HPDE6-E6E7 (cell line): ENCODE data around the gene PLEKHA8.

ENCODE experiments used
- DNase-seq: peaks from one replicate; pipeline ENCODE4 v3.0.0; 2011; ENCODE audit warnings: missing footprints; ENCODE audit errors: extremely low spot score

PLEKHA8 gene

DNA sequence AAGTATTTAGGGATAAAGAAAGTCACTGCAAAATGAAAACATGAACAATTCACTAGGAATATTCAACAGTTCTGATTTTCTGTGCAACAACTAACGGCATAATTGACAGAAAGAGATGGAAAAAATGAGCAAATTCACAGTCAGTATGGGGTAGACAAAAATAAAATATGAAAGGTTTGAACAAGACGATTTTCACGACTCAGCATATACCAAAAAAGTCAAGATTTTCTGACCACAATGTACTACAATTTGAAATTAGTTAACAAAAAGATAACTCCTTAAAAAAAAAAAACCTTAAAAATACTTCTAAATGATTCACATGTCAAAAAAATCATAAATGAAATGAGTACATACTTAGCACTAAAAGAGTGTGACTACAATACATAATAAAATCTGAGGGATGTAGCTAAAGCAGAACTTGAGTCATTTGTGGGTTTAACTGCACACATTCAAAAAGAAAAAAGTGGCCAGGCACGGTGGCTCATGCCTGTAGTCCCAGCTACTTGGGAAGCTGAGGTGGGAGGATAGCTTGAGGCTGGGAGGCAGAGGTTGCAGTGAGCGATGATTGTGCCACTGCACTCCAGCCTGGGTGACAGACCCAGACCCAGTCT is 84.0 kb downstream of the PLEKHA8 start:
- DNase-seq = no peak

DNA sequence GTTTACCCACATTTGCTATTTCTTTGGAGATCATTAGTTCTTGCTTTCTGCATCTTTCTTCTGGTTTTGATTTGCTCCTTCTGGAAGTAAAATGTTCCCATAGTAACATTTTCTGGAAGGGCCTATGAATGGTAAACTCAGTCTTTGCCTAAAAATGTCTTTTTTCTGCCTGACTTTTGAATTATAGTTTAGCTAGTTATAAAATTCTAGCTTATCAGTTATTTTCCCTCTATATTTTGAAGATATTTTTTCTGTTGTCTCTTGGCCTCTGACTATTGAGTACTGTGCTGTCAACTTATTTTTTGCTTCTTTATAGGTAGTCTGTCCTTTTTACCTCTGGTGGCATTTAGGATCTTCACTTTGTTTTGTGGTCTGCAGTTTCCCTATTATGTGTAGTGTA is 84.9 kb downstream of the PLEKHA8 start:
- DNase-seq = no peak

DNA sequence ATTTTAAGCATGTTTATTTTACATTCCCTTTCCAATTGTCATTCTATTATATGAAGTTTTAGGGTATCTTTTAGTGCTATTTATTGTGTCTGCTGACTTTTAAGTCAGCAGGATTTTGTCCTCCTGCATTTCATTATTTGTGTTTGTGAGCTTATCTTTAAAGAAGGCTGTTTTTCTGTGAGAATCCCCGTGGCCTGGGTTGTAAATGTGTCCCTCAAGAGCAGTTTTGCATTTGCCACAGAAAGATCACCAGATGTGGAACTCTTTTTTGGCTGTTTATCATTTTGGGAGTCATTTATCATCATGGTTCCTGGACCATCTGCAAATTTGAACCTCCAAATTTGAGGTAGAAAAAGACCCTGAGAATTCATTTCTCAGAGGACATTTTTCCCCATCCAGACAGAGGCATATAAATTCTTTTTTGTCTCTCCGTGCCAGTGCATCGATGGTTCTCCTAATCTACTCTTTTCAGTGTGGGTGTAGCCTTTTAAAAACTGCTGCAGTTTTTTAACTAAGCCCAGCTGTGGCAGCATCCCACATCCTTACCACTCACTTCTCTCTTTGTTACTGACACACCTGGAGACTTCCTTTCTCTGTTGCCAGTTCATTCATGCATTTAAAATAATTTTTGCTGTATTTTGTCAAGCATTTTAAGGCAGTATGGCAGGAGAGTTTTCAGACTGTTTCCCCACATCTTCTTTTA is 86.5 kb downstream of the PLEKHA8 start:
- DNase-seq = no peak

DNA sequence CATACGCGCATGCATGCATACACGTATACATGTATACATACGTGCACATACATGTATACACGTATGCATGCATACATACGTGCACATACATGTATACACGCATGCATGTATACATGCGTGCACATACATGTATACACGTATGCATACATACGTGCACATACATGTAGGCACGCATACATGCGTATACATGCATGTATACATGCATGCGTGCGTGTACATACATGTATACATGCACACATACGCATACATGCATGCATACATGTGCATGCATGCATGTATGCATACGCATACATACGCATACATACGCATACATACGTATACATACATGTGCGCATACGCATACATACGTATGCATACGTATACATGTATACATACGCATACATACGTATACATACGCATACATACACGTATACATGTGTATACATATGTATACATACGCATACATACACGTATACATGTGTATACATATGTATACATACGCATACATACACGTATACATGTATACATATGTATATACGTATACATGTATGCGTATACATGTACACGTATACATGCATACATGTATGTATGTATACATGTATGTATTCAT is 87.6 kb downstream of the PLEKHA8 start:
- no peak for DNase-seq

GRCh38 chr7:30116771-30117170 is 88.6 kb downstream of the PLEKHA8 start:
- DNase-seq = no peak

DNA sequence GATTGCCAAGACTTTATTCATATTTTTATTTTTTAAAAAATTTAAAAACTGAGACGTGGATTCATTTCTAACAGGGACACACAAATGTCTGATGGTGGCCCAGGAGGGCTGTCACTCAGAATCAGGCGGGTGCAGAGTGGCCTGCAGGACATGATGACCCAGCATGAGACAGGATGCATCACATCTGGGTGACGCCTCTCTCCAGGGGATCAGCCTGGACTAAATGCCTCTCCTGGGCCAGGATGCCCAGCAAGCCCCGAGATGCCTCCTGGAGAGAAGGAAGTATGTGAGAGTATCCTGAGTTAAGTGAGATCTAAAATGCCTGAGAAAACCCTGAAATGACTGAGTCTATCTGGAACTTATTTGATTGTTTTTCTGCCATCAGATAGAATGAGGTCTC is 89.7 kb downstream of the PLEKHA8 start:
- DNase-seq = no peak

GRCh38 chr7:30119890-30120577 is 91.8 kb downstream of the PLEKHA8 start:
- no peak for DNase-seq

DNA sequence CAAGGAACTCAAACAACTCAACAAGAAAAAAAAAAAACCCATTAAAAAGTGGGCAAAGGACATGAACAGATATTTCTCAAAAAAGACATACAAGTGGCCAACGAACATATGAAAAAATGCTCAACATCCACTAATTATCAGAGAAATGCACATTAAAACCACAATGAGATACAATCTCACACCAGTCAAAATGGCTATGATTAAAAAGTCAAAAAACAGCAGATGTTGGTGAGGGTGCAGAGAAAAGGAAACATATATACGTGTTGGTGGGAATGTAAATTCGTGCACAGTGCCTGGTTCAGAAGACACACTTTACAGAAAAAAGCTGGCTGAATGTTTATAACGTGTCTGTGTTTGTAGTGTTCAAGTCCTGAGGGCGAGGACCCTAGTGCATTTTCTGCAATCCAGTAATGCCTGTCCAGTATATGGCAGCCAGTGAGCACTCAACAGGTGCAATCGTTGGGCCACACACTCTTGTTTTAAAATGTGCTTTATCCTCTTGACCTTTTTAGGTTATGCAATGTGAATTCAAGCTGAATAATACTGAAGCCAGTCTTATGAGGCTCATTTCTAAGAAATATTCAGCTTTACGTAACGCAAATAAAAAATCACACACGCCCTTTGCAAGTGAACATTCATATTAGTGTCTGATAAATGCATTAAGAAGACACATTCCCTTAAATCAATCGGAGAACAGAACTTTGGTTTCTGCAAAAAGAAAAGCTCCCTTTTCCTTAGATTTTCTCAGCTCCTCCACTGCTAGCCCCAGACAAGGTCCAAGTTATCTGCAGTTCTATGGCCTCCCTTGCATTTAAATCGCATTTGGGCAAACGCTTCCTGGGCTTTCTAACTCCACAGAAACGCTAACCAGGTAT is 105.8 kb downstream of the PLEKHA8 start:
- no peak for DNase-seq

- peak; percentile 96 for DNase-seq
These were observed 106.5 kb downstream of the PLEKHA8 start, which contains the start of gene MTURN for GRCh38 chr7:30134611-30135300. Gene MTURN (plus strand): TSS chr7:30134986. CDS start chr7:30135137, 151 bp downstream.

DNA sequence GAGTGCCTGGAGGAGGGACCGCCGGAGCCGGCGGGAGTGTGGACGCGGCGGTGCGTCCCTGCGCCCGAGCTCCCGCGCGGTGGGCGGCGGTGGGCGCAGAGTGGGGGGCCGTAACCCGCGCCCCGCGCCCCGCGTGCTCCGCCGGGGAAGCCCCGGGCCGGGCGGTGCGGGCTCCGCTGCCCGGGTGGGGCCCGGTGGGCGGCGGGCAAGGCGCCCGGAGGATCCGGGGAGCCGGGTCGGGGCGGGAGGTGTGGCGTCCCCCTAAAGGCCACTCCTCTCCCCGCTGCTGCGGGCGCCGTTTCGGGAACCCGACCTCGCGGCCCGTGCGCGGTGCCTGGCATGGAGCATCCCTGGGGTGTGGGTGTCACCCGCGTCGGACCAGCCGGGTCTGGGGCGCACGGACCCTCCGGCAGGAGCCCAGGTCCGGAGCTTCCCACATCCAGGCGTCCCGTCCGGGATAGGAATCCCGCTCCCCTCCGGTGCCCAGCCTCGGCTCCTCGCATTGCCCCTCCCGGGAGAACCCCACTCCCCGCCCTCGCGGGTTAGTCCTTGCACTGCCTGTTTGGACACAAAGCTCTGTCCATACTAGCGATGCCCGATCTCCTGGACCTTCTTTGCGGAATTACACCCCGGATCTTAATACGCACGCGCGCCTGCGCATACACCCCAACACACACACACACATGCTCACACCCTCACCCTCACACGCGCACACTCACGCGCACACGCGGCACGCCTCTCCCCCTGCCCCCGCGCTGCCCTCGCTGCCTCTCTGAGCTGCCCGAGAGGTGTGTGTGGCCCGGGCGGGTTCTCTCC is 107.3 kb downstream of the PLEKHA8 start:
- DNase-seq = peak; percentile 49

DNA sequence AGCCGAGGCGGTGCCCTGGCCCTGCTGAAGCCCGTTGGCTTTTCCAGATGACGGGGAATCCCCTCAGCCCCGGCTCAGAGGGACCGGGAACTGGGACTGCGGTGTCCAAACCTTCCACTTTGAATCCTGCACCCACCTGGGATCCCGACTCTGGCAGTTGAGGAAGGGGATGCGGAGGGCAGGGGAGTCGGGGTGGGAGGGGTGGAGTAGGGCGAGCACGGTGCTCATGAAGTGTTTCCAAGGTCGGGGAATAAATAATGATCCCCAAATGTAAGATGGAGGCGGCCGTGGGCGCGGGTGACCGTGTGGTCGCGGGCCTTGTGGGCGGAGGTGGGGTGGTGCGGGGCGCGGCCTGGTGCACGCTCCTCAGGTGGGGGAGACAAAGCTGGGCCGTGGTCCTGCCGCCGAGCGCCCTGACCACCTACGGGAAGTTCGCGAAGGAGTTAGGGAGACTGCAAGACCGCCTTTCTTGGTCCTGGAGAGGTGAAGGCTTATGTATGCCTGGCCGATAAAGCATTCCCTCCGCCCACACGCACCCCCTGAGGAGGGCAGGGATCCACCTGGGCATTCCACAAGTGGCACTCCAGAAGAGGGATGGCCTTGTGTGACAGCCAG is 108.0 kb downstream of the PLEKHA8 start:
- peak; percentile 46 for DNase-seq

- no peak for DNase-seq
These were observed 108.7 kb downstream of the PLEKHA8 start for GRCh38 chr7:30136743-30137485.

- DNase-seq = no peak
These were observed 111.7 kb downstream of the PLEKHA8 start for GRCh38 chr7:30139836-30140384.

DNA sequence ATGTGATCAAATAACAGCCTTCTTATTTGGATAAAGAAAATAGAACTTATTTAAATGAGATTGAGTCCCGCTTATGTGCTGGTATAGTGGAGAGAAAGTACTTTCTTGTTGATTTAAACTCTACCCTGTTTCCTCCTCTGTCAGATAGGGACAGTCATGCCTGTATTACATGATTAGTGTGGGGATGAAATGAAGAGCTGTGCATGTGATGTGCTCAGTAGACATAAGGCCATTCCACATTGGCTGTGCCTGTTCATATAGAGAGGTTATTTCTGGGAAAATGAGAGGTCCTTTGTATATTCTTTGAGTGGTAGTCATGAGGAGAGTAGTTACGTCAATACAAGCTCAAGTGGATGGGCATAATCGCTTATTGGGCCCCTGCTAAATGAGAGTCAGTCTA is 112.2 kb downstream of the PLEKHA8 start:
- no peak for DNase-seq

DNA sequence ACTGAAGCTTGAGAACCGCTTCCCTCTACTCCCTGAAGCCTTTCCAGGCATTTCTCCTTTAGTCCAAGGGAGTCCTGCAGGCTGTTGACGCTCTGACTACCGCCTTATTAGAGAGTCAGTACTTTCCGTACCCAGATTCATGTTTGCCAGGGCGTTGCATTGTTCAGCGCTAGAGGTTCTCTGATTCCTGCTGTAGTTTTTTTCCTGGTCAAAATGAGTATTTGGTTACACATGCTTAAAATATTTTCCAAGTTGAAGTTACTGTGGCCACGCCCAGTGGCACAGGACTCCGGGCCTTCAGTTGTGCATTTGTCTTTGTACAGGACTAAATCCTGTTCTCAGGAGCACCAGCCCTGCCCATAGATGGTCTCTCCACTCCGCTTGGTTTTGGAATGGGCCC is 114.5 kb downstream of the PLEKHA8 start:
- peak; percentile 76 for DNase-seq

DNA sequence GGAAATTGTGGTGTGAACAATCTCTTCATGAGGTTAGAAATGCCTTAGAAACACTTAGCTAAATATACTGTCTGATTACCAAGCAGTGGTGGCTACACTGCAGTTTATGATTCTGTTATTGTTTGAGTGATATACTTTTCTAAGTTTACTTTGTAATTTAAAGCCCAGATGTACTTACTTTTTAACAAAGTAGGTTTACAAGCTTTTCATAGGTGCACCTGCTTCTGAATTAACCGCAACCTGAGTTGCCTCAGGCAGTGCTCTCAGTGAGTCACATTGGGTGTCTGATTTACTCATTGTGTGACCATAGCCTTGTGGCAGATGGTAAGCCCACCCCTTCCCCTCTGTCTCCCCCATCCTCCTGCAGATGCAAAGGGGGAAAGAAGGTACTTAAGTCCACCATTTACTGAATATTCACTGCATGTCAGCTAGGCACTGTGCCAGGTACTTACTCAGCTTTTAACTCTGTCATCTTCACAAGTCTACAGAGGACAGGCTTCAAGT is 115.6 kb downstream of the PLEKHA8 start:
- peak; percentile 58 for DNase-seq

GRCh38 chr7:30144657-30145306 is 116.6 kb downstream of the PLEKHA8 start:
- no peak for DNase-seq

DNA sequence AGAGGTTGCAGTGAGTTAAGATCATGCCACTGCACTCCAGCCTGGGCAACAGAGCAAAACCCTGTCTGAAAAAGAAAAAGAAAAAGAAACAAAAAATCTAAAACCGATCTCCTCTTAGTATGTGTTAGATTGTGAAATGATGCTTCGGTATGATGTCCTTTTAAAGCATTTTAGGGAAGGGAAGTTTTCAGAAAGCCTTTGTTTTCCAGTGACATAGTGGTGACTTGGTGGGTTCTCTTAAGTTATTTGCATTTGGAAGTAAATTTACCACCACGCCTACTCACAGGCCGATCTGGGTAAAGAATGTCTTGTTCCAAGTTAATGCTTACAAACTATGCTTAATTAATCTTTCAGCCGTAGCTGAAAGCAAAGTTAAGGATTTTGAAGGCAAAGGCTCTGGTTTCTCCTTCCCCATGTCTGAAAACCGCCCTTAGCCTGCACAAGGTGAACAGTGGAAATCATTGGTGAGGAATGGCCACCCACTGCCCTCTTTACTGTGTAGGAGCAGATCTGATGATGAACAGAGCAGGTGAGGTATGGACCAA is 117.3 kb downstream of the PLEKHA8 start:
- no peak for DNase-seq
